ENCODE data around the gene ZNF618.

Gene ZNF618

DNA sequence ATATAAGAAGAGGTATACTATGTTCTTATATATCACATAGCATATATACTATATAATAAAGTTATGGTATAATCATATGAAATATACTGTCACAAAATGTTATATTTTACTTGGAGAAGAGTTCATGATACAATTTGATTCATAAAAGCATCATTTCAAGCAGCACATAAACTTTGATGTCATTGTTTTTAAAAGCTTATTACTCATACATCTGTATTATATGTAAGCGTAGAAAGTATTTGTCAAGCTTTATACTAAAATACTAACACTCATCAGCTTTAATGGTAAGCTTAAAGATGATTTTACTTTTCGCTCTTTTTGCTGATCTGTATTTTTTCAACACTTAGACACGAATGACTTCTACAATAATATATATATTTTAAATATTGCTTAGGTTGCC, 34.0 kb upstream of the ZNF618 start:
- Histone ChIP-seq H4K20me1 (ENCODE audit: insufficient read depth, low read length) (no peaks in the 10 kb centered on the region), H3K79me2 (ENCODE audit: insufficient read depth, low read length) (no peaks in the 10 kb centered on the region), H3K9me3 (ENCODE audit: insufficient read depth, low read length, severe bottlenecking) (no peaks in the 10 kb centered on the region), H3K27me3 (ENCODE audit: insufficient read depth, low read length, poor library complexity) (no peaks in the 10 kb centered on the region), H3K9ac (ENCODE audit: low read depth, low read length) (no peak overlapping the region), H3K4me2 (ENCODE audit: insufficient read depth, low read length) (no peak overlapping the region), H3K36me3 (ENCODE audit: insufficient read depth, low read length) (no peaks in the 10 kb centered on the region), H3K27ac (ENCODE audit: low read length) (no peak overlapping the region), H3K4me1 (ENCODE audit: insufficient read depth, low read length) (no peaks in the 10 kb centered on the region), H2AFZ (ENCODE audit: low read depth, low read length) (no peak overlapping the region), H3K4me3 (ENCODE audit: low read depth in 1 of 2, low read length in 2 of 2) (no peak overlapping the region)
- DNase-seq (no peak), ATAC-seq (ENCODE audit: insufficient read depth, low read depth) (no peak)
- no peak for TF ChIP-seq EZH2 (IDR thresholded peaks at IDR 0.05; ENCODE audit: borderline replicate concordance, low read depth, low read length, severe bottlenecking)
- TF ChIP-seq, protein P1, sequence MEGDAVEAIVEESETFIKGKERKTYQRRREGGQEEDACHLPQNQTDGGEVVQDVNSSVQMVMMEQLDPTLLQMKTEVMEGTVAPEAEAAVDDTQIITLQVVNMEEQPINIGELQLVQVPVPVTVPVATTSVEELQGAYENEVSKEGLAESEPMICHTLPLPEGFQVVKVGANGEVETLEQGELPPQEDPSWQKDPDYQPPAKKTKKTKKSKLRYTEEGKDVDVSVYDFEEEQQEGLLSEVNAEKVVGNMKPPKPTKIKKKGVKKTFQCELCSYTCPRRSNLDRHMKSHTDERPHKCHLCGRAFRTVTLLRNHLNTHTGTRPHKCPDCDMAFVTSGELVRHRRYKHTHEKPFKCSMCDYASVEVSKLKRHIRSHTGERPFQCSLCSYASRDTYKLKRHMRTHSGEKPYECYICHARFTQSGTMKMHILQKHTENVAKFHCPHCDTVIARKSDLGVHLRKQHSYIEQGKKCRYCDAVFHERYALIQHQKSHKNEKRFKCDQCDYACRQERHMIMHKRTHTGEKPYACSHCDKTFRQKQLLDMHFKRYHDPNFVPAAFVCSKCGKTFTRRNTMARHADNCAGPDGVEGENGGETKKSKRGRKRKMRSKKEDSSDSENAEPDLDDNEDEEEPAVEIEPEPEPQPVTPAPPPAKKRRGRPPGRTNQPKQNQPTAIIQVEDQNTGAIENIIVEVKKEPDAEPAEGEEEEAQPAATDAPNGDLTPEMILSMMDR (IDR thresholded peaks at IDR 0.05; ENCODE audit: borderline replicate concordance, extremely low read depth, low read length, poor library complexity, severe bottlenecking), result no peak

- H3K27ac ChIP-seq (ENCODE audit: low read length), result no peak overlapping the region
- H2AFZ ChIP-seq (ENCODE audit: low read depth, low read length), result no peak overlapping the region
- H4K20me1 ChIP-seq (ENCODE audit: insufficient read depth, low read length), result no peaks in the 10 kb centered on the region
- peaks cover 3% of the 10 kb centered on the region for H3K27me3 ChIP-seq (ENCODE audit: insufficient read depth, low read length, poor library complexity)
- H3K4me1 ChIP-seq (ENCODE audit: insufficient read depth, low read length), result no peaks in the 10 kb centered on the region
- no peak overlapping the region for H3K4me2 ChIP-seq (ENCODE audit: insufficient read depth, low read length)
- H3K9me3 ChIP-seq (ENCODE audit: insufficient read depth, low read length, severe bottlenecking), result no peaks in the 10 kb centered on the region
- H3K36me3 ChIP-seq (ENCODE audit: insufficient read depth, low read length), result no peaks in the 10 kb centered on the region
- no peak overlapping the region for H3K9ac ChIP-seq (ENCODE audit: low read depth, low read length)
- TF ChIP-seq EZH2 (IDR thresholded peaks at IDR 0.05; ENCODE audit: borderline replicate concordance, low read depth, low read length, severe bottlenecking), result no peak
- TF ChIP-seq, protein P1 (IDR thresholded peaks at IDR 0.05; ENCODE audit: borderline replicate concordance, extremely low read depth, low read length, poor library complexity, severe bottlenecking), result no peak
- DNase-seq, result no peak
- ATAC-seq (ENCODE audit: insufficient read depth, low read depth), result no peak
- H3K4me3 ChIP-seq (ENCODE audit: low read depth in 1 of 2, low read length in 2 of 2), result no peak overlapping the region
- H3K79me2 ChIP-seq (ENCODE audit: insufficient read depth, low read length), result no peaks in the 10 kb centered on the region
Observed at GRCh38 chr9:113844466-113844865, 31.6 kb upstream of the ZNF618 start.

DNA sequence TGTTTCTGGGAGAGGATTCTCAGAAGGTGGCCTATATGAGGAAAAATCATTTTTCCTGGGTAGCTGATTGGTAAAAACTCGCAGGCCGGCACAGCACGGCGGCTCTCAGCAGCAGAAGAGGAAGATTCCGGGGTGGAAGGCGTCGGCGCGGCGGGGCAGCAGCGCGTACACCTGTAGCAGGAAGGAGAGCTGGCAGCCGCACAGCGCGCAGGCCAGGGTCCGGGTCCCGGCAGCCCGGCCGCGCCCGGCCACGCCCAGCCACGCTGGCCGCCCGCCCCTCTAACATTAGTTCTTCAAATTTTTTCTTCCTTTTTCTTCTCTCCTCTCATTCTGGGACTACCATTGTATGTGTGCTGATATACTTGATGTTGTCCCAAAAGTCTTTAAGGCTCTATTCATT, 24.8 kb upstream of the ZNF618 start:
- DNase-seq, result no peak
- no peak overlapping the region for H3K9ac ChIP-seq (ENCODE audit: low read depth, low read length)
- ATAC-seq (ENCODE audit: insufficient read depth, low read depth), result no peak
- no peak overlapping the region for H2AFZ ChIP-seq (ENCODE audit: low read depth, low read length)
- H4K20me1 ChIP-seq (ENCODE audit: insufficient read depth, low read length), result no peaks in the 10 kb centered on the region
- H3K4me2 ChIP-seq (ENCODE audit: insufficient read depth, low read length), result no peak overlapping the region
- no peak overlapping the region for H3K27ac ChIP-seq (ENCODE audit: low read length)
- peaks cover 3% of the 10 kb centered on the region for H3K27me3 ChIP-seq (ENCODE audit: insufficient read depth, low read length, poor library complexity)
- H3K79me2 ChIP-seq (ENCODE audit: insufficient read depth, low read length), result no peaks in the 10 kb centered on the region
- H3K4me1 ChIP-seq (ENCODE audit: insufficient read depth, low read length), result no peaks in the 10 kb centered on the region
- no peaks in the 10 kb centered on the region for H3K36me3 ChIP-seq (ENCODE audit: insufficient read depth, low read length)
- TF ChIP-seq, protein P1 (IDR thresholded peaks at IDR 0.05; ENCODE audit: borderline replicate concordance, extremely low read depth, low read length, poor library complexity, severe bottlenecking), result no peak
- TF ChIP-seq EZH2 (IDR thresholded peaks at IDR 0.05; ENCODE audit: borderline replicate concordance, low read depth, low read length, severe bottlenecking), result no peak
- no peaks in the 10 kb centered on the region for H3K9me3 ChIP-seq (ENCODE audit: insufficient read depth, low read length, severe bottlenecking)
- no peak overlapping the region for H3K4me3 ChIP-seq (ENCODE audit: low read depth in 1 of 2, low read length in 2 of 2)

DNA sequence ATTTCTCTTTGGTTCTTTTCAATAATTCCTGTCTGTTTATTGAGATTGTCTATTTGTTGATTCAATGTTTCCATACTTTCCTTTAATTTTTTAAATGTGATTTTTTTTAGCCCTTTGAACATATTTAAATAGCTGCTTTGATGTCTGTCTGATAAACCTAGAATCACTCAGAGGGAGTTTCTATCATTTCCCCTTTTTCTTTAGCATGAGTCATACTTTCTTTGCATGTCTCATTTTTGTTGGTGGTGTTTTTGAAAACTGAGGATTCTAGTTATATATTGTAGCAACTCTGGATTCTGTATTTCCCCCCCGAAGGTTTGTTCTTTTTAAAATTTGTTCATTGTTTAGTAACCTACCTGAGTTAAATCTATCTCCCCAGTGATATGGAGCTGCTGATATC, 24.2 kb upstream of the ZNF618 start:
- Histone ChIP-seq H3K36me3 (ENCODE audit: insufficient read depth, low read length) (no peaks in the 10 kb centered on the region), H2AFZ (ENCODE audit: low read depth, low read length) (no peak overlapping the region), H3K79me2 (ENCODE audit: insufficient read depth, low read length) (no peaks in the 10 kb centered on the region), H3K4me1 (ENCODE audit: insufficient read depth, low read length) (no peaks in the 10 kb centered on the region), H4K20me1 (ENCODE audit: insufficient read depth, low read length) (no peaks in the 10 kb centered on the region), H3K4me3 (ENCODE audit: low read depth in 1 of 2, low read length in 2 of 2) (no peak overlapping the region), H3K9me3 (ENCODE audit: insufficient read depth, low read length, severe bottlenecking) (no peaks in the 10 kb centered on the region), H3K4me2 (ENCODE audit: insufficient read depth, low read length) (no peak overlapping the region), H3K9ac (ENCODE audit: low read depth, low read length) (no peak overlapping the region), H3K27ac (ENCODE audit: low read length) (no peak overlapping the region), H3K27me3 (ENCODE audit: insufficient read depth, low read length, poor library complexity) (peaks cover 3% of the 10 kb centered on the region)
- ATAC-seq (ENCODE audit: insufficient read depth, low read depth) (no peak), DNase-seq (no peak)
- TF ChIP-seq, protein P1 (IDR thresholded peaks at IDR 0.05; ENCODE audit: borderline replicate concordance, extremely low read depth, low read length, poor library complexity, severe bottlenecking), result no peak
- TF ChIP-seq EZH2 (IDR thresholded peaks at IDR 0.05; ENCODE audit: borderline replicate concordance, low read depth, low read length, severe bottlenecking), result no peak
